ENCODE measurements around the gene PWWP2B.
"Not testable (repeated sequence)": the region's sequence is repeated elsewhere in the genome, so short reads cannot be mapped to it uniquely, and the experiment has no call there.

Gene PWWP2B

GRCh38 chr10:132420981-132421846 lies 24.2 kb downstream of the PWWP2B start:
- peak; percentile 66 for DNase-seq

- DNase-seq, result peak; percentile 65
These were observed 25.1 kb downstream of the PWWP2B start for GRCh38 chr10:132421847-132422751.

DNA sequence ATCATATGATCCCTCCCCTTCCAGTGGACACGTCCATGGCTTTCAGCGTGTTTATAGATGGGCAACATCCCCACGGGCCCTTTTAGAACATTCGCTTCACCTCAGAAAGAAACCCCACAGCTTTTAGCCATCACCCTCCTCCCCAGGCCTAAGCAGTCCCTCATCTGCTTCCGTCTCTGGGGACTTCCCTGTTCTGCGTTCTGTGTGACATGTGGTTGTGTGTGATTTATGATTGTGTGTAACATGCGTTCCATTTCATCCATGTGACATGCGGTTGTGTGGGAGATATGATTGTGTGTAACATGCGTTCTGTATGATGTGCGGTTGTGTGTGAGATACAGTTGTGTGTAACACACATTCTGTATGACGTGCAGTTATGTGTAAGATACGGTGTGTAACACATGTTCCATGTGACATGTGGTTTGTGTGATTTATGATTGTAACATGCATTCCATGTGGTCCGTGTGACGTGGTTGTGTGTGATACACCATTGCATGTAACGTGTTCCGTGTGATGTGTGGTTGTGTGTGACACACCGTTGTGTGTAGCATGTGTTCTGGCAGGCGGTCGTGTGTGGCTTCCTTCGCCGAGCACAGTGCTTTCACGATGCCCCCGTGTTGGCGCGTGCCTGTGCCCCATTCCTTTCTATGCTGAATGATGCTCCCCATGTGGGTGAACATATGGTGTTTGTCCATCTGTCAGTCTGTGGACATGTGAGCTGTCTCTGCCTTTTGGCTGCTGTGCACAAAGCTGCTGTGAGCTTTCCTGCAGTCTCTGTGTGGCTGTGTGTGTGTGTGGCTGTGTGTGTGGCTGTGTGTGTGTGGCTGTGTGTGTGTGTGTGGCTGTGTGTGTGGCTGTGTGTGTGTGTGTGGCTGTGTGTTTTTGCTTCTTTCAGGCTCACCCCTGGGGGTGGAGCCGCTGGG lies 26.2 kb downstream of the PWWP2B start:
- DNase-seq, result peak; percentile 54

DNA sequence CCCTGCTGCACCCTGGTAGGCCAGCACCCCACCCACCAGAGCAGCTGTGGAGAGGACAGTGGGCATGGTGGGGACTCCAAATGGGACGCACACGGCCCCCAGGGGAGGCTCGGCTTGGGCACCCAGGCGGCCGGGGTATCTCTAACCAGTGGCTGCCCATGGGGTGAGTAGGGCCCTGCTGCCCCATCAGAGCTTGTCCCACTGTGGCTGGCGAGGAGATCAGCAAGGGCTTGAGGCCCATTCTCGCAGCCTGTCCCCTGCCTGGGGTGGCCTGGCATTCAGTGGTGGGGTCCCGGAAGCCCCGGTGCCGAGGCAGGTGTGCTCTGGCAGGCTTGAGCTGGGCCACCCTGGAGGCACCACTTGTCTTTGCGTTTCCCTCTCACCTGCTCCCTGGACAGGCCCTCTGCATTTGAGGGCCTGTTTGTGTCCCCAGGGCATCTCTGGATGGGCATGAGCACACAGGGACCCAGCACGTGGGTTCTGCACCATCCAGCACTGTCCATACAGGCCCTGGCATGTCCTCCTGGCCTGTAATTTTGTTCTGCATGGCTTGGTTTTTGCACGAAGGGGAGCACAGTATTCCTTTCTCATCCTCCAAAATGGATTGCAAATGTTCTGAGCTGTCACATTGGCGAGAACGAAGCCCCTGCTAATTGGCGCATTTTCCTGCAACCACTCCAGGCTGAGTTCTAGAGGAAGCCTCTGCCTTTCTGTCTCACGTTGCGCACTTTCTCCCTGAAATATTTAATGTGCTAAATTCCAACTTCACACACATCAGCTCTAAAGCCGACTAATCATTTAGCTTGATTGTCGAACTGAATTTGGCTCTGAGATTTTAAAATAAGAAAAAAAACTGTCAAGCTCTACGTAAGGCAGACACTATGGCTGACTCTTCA lies 27.2 kb downstream of the PWWP2B start:
- DNase-seq, result no peak

- no peak for DNase-seq
These were observed 28.2 kb downstream of the PWWP2B start for GRCh38 chr10:132425029-132425756.

DNA sequence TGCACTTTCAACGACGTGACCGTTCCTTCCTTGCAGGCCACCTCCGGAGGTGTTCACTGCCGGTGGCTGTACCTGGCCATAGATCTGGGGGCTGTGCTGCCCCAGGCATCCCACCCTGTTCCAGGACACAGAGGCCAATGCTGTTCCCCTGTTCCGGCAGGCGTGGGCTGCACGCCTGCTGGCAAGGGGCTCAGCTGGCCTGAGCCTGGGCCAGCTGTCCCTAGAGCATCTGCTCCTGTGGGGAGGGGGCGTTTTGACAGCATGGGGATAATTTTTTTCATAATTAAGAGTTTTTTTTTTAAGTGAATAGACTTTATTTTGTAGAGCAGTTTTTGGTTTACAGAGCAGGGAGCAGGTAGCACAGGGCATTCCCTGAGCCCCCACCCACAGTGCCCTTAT lies 28.8 kb downstream of the PWWP2B start:
- DNase-seq, result no peak

DNA sequence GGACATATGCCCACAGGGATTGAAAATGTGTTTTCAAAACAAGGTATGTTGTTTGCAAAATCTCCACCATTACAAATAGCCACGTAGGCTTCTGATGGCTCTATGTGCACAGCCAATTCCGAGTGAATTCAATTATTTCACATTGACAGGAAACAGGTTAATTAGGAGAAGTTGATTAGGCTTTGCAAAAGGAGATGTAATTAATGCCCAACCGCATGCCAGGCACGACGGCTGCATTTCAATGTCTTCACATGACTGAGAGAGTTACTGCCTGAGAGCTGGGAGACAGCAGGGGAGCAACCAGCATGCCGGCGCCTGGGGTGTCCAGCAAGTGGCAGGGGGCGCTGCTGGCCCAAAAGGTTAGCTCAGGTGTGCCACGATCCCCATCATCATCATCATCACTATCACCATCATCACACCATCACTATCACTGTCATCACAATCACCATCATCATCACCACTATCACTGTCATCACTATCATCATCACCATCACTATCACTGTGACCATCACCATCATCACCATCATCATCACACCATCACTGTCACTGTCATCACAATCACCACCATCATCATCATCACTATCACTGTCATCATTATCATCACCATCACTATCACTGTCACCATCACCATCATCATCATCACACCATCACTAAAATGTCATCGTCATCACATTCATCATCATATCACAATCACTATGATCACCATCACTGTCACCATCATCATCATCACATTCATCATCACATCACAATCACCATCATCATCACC lies 30.2 kb downstream of the PWWP2B start:
- DNase-seq, result no peak

GRCh38 chr10:132427939-132428367 lies 31.0 kb downstream of the PWWP2B start:
- no peak for DNase-seq

GRCh38 chr10:132428486-132428995 lies 31.5 kb downstream of the PWWP2B start:
- DNase-seq, result no peak

DNA sequence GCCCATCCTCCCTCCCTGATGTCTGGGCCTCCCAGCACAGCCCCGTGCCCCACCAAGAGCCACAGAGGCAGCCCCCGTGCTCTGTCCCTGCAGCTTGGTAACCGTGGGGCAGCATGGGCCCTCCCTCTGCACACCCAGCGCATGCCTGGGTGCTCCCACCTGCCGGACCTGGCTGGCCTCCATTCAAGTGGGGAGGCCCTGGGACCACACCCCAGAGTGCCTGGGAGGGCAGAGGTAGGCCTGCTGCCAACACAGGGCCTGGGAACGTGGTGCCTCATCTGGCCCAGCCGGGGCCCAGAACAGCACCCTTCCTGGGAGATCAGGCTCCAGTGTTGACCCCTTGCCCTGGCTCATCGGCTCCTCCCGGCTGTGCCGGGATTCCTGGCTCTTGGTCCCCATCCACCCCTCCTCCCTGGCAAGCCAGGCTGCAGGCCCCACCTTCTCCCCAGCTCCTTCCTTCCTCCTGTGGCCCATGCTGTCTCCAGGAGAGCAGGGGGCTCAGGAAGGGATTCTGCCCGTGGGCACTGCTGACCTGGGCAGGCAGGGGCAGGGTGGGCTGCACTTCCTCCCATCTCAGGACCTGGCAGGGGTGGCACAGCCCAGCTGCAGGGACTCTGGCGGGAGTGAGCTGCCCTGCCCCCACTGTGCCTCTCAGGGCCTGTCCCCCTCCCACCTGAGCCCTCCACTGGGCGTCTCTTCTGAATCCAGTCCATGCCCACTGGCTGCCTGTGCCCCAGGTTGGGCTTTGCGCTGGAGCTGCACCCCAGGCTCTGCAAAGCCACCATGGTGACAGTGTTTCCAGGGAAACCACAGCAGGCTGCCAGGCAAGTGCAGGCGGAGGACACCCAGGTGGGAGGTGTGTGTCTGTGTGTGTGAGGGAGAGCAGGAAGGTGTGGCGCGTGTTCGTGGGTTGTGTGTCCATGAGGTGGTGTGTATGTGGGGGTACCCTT lies 32.6 kb downstream of the PWWP2B start:
- no peak for DNase-seq

GRCh38 chr10:132430231-132430743 lies 33.3 kb downstream of the PWWP2B start:
- no peak for DNase-seq

GRCh38 chr10:132430861-132431271 lies 33.9 kb downstream of the PWWP2B start:
- no peak for DNase-seq

- no peak for DNase-seq
These were observed 34.7 kb downstream of the PWWP2B start for GRCh38 chr10:132431537-132432175.

DNA sequence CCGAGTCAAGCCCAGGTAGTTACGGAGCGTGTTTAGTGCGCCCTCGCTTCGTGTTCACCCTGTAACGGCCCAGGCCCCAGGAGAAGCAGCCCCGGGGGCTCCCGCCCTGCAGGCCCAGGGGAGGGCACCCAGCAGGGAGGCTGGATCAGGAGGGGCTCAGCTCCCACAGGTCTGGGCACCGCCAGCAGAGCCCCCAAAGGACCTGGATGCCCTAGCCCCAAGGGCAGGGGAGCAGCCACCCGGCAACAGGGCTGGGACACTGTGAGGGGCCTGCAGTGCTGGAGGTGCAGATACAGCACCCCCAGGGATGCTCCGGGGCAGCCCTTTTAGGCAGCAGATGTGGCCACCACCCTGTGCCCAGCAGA lies 35.2 kb downstream of the PWWP2B start:
- DNase-seq, result no peak

DNA sequence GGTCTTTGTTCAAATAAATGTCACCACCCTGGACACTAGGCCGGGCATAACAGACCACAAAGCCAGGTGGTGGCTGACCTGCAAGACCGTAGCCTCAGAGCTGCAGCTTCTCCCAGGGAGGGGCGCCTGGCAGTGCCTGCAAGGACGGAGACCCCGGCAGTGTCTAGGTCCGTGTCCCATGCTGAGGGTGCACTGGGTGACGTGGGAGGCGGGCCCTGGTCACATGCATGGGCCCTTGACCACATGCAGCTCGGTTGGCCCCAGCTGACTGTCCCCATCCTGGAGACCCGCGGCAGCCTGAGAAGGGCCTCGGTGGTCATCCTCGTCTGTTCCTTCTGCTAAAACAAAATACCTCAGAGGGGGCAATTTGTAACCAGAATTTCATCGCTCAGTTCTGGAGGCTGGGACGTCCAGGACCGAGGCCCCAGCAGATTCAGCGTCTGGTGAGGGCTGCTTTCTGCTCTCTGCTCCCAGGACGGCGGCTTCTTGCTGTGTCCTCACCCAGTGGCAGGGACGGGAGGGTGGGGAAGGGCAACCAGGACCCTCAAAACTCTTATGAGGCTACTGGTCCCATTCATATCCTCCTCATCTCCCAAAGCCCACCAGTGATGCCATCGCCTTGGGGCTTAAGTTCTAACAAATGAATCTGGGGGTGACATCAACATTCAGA lies 36.8 kb downstream of the PWWP2B start:
- no peak for DNase-seq

GRCh38 chr10:132434405-132435005 lies 37.5 kb downstream of the PWWP2B start:
- DNase-seq, result peak; percentile 58

GRCh38 chr10:132435320-132435719 lies 38.3 kb downstream of the PWWP2B start:
- not testable (repeated sequence) for DNase-seq
